HG02678 (cell line): ENCODE measurements around the gene FOXD2.

Experiments used
- ATAC-seq: cut with Tn5 transposase; IDR thresholded peaks from one replicate; pipeline ENCODE4 v1.9.1; 2021; ENCODE audit warnings: mild to moderate bottlenecking, moderate library complexity; ENCODE audit not compliant: unreplicated experiment

Gene FOXD2

DNA sequence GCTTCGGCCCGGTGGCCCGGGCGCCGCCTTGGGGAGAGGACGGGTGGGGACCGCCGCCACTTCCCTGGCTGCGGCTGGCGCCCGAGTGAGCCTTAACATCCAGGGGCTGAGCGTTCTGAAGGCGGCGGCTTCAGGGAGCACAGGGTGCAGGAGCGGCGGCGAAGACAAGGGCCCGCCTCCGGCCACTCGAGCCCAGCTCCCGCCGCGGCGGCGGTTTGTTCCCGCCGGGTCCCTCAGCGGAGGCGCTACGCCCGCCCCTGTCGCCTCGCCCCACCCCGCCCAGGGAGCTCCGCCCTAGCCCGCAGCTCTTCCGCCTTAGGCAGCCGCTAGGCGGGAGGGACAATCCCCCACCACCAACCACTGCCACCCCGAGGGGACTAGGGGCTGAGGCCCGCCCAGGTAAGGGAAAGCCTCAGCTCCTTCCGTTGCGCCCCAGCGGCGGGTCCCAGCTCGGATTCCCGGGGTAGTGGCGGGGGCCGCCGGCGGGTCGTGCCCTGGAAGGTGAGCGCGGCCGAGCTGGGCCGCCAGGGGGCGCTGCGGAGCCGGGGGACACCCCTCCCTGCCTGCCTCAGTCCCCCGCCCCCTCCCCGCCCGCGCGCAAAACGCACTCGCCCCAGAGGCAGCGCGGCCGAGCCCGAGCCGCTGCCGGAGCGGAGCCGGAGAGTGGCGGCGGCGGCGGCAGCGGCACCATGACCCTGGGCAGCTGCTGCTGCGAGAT, at the start of gene FOXD2:
FOXD2 (plus strand) TSS at position 598 of the 718 bp plus-strand sequence; CDS start at position 690, 92 bp downstream.
- ATAC-seq = peak; percentile 84

DNA sequence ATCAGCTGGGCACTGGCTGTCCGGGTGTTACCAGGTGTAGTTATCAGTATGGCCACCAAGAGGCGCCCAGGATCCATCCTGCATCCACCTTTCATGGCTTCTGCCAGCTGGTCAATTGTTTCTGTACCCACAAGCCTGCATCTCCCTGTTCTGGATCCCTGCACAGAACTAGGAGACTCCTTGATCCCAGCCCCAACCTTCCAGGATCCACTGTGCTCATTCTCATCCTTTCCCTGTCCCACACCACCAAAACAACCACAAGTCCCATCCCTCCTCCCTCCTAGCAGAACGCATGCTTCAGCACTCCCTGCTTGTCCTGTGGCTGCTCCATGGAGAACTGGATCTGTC, 49.0 kb upstream of the FOXD2 start:
- ATAC-seq = peak; percentile 51

- no peak for ATAC-seq
Measured at GRCh38 chr1:47389731-47390130, 48.1 kb upstream of the FOXD2 start.

DNA sequence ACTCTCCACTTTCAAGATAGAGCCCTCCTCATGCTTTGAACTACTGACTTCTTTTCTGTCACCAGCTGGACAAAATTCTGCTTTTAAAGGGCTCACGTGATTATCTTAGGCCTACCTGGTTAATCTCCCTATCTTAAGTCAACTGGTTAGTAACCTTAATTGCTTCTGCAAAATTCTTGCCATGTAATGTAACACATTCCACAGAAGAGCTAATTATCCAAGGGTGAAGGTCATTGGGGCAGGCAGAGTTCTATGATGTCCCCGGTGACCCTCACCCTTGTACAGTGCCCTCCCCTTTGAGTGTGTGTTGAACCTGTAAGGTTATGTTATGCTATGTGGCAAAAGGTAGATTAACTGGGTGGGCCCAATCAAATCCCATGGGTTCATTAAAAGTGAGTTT, 47.0 kb upstream of the FOXD2 start:
- no peak for ATAC-seq

DNA sequence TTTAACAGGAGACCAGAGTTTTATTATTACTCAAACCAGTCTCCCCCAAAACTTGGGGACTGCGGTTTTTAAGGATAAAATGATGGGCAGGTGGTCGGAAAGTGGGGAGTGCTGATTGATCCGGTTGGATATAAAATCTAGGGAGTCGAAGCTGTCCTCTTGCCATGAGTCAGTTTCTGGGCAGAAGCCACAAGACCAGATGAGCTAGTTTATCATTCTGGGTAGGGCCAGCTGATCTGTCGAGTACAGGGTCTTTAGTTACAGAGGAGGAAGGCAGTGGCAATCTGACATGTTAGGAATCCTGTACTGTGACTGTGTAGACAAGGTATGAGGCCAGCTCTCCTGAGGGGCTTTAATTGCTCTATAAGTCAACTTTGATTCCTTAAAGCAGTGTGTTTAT, 44.7 kb upstream of the FOXD2 start:
- ATAC-seq = no peak

GRCh38 chr1:47395433-47395832, 42.4 kb upstream of the FOXD2 start:
- no peak for ATAC-seq

DNA sequence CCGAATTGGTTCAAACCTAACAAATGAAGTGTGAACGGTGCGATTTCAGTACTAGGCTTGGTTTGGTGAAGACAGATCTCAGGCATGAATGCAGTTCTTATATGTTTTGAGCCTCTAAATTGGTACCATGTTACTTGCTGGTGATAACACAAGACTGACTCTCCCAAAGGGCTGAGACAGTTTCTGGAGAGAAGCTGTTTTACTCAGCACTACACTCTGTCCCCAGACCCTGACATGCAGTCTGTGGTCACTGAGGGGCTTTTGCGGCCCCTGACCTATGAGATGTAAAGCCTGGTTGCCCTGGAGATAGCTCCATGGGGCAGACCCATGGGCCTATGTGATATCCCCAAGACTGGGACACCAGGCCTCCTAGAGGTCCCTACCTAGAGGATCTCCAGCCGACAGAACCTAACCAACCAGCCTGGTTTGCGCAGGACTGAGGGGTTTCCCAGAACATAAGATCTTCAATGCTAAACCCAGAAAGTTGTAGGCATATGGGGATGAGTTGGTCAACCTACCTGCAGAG, 41.1 kb upstream of the FOXD2 start:
- no peak for ATAC-seq

DNA sequence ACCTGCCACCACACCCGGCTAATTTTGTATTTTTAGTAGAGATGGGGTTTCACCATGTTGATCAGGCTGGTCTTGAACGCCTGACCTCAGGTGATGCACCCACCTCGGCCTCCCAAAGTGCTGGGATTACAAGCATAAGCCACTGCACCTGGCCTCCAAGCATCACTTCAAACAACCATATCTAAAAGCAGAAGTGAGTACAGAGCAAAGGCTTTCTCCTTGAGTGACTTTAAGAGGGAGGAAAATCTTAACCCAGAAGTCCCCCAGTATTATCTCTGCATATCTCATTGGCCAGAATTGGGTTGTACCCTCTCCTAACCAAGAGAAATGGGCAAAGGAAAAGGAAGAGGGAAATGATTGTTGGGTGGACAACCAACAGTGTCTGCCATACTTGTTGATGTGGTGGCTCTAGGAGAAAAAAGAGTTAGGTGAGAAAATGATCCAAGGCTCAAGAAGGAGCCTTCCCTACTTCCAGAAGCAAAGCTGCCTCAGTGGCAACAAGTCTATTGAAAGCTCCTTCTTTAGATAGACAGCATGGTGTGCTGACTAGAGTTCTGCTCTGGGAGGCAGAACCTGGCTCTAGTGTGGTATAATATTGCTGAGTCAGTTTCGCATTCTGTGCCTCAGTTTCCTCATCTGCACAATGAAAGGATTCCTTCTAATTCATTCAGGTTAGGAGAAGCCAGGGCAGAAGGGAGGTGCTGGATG, 38.6 kb upstream of the FOXD2 start:
- no peak for ATAC-seq

- no peak for ATAC-seq
Measured at GRCh38 chr1:47399846-47400155, 38.0 kb upstream of the FOXD2 start.

DNA sequence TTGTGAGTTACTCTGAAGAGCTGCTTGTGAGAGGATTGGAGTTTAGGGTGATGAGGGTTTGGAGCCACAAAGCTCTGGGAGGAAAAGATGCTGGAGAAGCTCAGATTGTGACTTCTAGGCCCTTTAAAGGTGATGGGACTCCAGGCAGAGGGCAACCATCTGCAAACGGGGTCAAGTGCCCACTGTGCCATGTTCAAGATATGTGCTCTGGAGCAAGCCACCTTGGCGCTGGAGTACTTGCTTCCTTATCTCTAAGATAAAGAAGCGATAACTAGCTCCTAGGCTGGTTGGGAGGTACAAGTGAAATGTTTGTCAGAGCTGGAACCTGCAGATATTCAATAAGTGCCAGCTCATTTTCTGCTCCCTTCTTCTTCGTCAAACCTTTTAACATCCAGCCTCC, 36.1 kb upstream of the FOXD2 start:
- no peak for ATAC-seq

DNA sequence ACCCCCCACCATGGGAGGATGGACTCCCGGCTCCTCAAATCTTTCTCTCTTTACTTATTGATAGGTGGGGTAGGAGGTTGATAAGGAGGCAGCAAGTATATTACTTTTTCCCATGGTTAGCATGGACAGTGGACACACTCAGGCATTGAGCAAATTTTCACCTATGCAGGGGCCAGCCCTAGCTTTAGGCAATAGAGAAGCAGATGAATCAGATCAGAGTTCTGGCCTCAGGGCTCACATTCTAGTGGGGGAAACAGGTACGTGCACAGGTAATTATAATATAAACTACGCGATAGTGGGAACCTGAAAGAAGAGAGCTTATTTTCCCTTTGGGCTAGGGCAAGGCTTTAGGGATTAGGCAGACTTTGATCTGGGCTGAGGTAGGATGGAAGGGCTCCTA, 35.3 kb upstream of the FOXD2 start:
- no peak for ATAC-seq

DNA sequence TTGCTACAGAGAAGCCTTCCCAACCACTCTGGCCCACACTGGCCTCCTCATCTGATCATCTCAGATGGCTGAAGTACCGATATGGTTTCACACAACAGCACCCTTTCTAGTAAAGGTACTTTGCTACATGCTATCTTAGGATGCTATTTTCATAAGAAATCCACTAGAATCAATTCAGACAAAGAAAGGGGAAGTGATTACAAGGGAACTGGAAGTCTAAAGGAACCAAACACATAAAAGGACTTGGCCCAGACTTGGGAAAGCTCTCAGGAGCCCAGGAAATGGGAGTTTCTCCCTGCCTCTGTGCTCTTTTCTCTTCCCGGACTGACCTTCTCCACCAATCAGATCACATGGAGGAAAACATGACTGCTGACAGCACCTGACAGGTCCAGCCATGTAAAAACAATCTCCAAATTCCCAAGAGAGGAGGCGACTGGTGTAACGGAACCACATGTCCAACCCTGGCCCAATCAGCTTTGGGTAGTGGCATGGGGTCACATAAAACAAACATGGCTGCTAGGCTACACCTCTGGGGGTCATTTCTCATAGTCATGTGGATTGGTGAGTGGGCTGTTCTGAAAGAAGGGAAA, 34.4 kb upstream of the FOXD2 start:
- no peak for ATAC-seq

GRCh38 chr1:47405697-47406096, 32.1 kb upstream of the FOXD2 start:
- ATAC-seq = no peak

- no peak for ATAC-seq
Measured at GRCh38 chr1:47406966-47407365, 30.9 kb upstream of the FOXD2 start.

DNA sequence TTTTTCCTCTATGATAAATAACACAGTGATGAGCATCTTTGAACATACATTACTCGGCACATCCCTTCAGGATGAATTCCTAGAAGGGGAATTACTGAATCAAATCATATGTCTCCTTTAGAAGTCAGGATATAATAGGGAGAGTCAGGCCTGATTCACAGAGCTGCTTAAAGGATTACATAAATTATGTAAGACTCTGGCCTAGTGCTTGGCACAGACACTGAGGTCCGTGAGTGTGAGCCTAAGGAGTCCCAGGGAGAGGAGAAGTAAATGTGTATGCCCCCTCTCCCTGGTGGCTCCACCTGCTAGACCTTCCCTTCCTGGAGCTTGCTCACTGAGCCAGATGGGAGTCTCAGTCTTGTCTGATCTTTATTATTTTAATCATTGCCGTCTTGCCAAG, 30.4 kb upstream of the FOXD2 start:
- no peak for ATAC-seq

DNA sequence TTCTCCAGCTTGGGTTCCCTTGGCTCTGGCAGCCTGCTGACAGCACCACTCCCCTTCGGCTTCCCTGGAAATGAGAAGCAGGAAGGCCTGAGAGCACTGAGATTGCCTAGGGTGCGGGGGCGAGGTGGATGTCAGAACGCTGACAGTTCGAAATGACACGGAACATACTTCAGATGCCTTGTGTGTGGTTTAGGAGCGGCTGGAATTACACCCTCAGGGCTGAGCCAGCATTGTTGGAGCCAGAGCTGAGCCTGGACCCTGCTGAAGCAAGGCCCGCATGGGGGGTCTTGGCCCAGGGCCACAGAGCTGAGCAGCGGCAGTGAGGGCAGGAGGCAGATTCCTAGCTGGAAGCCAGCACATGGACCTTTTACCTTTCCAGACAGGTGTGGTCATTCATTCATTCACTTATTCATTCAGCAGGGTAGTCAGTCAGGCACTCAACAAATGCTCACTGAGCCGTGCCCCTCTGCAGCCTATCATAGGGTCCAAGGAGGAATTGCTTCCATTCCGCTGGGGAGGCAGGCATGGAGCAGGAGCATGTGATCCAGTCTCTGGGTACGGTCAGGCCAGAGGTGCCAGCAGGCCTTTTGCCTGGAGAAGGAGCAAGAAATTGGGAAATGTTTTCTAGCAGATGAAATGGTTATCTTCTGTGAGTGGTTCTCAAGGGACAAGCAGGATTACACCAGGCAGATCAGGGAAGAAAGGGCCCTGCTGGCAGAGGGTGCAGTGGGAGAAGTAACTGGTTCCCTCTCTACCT, 28.4 kb upstream of the FOXD2 start:
- ATAC-seq = no peak

DNA sequence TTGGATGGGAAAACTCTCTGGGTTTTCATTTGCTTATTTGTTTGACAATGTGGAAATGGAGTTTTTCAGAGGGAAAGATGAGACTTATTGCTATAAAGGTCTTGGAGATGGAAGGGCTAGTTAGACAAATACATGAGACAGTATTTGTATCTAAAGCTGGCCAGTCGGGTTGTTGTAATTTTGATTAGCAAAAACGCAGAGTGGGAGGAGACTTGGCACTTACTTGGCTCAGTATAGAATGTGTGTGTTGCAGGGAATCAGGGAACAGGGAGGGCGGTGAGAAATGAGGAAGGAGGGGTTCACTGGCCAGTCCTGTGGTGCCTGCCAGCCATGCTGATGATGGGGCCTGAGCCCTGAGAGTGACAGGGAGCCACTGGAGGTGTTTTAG, 27.8 kb upstream of the FOXD2 start:
- no peak for ATAC-seq

GRCh38 chr1:47411436-47411835, 26.4 kb upstream of the FOXD2 start:
- no peak for ATAC-seq

GRCh38 chr1:47412437-47412836, 25.4 kb upstream of the FOXD2 start:
- ATAC-seq = no peak

DNA sequence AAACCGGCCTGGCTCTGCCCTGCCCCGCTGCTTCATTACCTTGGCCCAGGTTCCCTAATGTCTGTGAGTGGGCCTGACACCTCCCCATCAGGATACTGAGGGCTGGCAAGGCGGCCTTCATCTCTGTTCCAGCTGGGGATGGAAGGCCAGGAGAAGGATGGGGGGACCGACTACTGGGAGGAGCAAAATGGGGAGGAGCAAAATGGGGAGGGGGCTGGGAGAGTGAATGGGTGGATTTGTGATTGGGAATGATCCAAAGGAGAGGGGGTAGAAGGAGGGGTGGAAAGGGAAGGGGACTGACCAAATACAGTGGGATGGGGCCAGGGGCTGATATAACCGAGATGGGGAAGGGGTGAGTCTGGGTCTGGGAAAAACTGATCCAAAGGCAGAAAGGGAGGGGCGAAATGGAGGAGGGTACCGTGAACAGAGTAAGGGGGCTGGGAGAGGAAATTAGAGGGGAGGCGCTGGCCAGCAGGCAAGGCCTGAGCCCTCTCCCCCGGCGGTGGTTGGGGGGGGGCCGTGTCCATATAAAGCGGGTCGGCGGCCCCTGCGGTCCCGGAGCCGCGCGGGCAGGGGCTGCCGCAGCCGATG, 22.0 kb upstream of the FOXD2 start, which contains the start of gene FOXE3:
FOXE3 (plus strand) TSS at position 558 of the 591 bp plus-strand sequence; CDS start at position 589, 31 bp downstream.
- no peak for ATAC-seq
